Measurements from ENCODE around the gene GRM7. TPM values are rescaled to one million over a fixed set of nuclear protein-coding genes. Genes with fewer than 3 reads are reported as not detected.

GRM7 gene
- total RNA-seq, 1 experiment from 2014 or later = not detected

DNA sequence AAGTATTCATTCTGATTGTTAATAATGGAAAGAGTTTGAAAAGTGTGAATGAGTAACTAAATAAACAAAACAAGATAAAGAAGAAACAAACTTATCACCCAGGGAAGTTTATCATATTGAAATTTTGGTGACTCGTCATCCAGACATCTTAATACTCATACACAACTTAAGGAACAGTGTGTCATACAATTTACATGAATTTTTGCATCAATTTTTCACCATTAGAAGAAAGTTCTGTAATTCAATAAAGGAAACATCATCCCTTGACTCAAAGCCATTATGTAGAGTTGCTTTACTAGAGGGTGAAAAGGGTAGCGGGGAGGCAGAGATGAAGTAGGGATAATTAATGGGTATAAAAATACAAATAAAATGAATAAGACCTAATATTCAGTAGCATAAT, 536.2 kb downstream of the GRM7 start:
- no peaks in the 10 kb centered on the region for H3K27me3 ChIP-seq (replicated peaks)
- no peak for DNase-seq (ENCODE audit: low read depth in 1 of 2, low spot score in 2 of 2)
- no peaks in the 10 kb centered on the region for H3K4me1 ChIP-seq (replicated peaks)
- H3K9me3 ChIP-seq (replicated peaks) = no peaks in the 10 kb centered on the region
- no peaks in the 10 kb centered on the region for H3K36me3 ChIP-seq
- no peak overlapping the region for H3K27ac ChIP-seq
- no peak overlapping the region for H3K4me3 ChIP-seq

DNA sequence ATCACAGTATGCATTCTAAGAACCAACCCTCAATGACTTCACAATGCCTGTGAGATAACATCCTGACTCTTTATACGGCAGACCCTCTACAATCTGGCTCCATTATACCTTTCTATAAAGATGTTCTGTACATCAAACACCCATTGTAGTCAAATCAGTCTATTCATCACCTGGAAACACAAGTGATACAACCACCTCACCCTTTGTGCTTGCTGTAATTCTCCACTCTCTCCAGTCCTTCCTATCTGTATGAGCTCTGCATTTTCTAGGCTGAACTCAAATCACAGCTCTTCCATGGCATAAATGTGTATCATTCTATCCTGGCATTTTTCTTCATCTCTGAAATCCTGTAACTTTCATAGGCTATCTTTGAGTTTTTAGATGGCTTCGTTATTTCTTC, 539.4 kb downstream of the GRM7 start:
- no peaks in the 10 kb centered on the region for H3K36me3 ChIP-seq
- DNase-seq (ENCODE audit: low read depth in 1 of 2, low spot score in 2 of 2) = no peak
- no peak overlapping the region for H3K27ac ChIP-seq
- no peaks in the 10 kb centered on the region for H3K27me3 ChIP-seq (replicated peaks)
- H3K9me3 ChIP-seq (replicated peaks) = no peaks in the 10 kb centered on the region
- H3K4me3 ChIP-seq = no peak overlapping the region
- no peaks in the 10 kb centered on the region for H3K4me1 ChIP-seq (replicated peaks)

DNA sequence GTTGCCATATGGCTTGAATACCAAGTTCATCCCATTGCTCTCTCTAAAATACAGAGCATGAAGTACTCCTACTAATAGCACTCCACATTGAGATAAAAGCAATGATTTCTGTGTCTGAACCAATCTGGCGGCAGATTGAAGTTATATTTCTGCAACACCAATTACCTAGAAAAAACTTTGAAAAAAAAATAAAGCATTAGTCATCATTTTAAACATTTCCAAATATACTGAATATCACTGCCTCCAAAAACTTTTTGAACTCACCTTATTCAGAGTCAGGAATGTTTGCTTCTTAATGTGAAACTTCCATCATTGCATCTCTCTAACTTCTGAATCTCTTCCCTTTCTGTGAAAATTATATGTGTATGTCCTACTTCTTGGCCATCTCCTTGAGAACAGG, 540.5 kb downstream of the GRM7 start:
- Histone ChIP-seq H3K9me3 (replicated peaks) (no peaks in the 10 kb centered on the region), H3K4me1 (replicated peaks) (no peaks in the 10 kb centered on the region), H3K27me3 (replicated peaks) (no peaks in the 10 kb centered on the region), H3K4me3 (no peak overlapping the region), H3K36me3 (no peaks in the 10 kb centered on the region), H3K27ac (no peak overlapping the region)
- DNase-seq (ENCODE audit: low read depth in 1 of 2, low spot score in 2 of 2) = no peak

DNA sequence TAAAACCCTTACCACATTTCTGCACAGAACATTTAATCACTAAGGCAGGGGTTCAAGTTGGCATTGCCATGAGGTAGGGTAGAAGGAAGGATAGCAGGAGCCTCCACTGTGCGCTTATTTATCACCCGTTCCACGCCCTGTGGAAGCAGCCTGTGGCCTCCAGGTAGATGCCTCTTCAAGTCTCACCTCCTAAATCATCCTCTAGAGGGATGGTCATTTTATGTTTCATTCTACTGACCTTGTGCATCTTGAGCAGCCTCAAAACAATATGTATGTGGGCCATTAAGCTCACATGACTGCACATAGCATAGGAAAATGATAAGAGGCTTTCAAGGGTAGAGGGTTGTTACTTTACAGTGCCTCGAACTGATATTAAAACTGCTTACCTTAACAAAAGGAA, 546.2 kb downstream of the GRM7 start:
- H3K36me3 ChIP-seq = no peaks in the 10 kb centered on the region
- no peak overlapping the region for H3K27ac ChIP-seq
- no peaks in the 10 kb centered on the region for H3K27me3 ChIP-seq (replicated peaks)
- H3K4me3 ChIP-seq = no peak overlapping the region
- DNase-seq (ENCODE audit: low read depth in 1 of 2, low spot score in 2 of 2) = no peak
- H3K4me1 ChIP-seq (replicated peaks) = no peaks in the 10 kb centered on the region
- H3K9me3 ChIP-seq (replicated peaks) = no peaks in the 10 kb centered on the region

DNA sequence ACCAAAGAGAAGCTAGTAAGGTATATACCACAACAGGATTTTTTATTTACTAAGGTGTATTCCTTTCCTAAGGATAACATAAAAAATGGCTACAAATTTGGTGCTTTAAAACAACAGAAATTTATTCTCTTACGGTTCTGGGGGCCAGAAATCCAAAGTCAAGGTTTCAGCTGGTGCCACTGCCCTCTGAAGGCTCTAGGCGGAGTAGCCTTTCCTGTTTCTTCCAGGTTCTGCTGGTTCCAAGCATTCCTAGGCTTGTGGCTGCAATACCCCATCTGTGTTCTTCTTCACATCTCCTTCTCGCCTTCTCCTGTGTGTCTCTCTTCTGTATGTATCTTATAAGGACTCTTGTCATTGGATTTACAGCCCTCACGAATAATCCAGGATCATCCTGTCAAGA, 549.9 kb downstream of the GRM7 start:
- H3K4me1 ChIP-seq (replicated peaks) = no peaks in the 10 kb centered on the region
- no peak for DNase-seq (ENCODE audit: low read depth in 1 of 2, low spot score in 2 of 2)
- H3K27me3 ChIP-seq (replicated peaks) = no peaks in the 10 kb centered on the region
- no peaks in the 10 kb centered on the region for H3K36me3 ChIP-seq
- no peak overlapping the region for H3K4me3 ChIP-seq
- no peak overlapping the region for H3K27ac ChIP-seq
- H3K9me3 ChIP-seq (replicated peaks) = no peaks in the 10 kb centered on the region

DNA sequence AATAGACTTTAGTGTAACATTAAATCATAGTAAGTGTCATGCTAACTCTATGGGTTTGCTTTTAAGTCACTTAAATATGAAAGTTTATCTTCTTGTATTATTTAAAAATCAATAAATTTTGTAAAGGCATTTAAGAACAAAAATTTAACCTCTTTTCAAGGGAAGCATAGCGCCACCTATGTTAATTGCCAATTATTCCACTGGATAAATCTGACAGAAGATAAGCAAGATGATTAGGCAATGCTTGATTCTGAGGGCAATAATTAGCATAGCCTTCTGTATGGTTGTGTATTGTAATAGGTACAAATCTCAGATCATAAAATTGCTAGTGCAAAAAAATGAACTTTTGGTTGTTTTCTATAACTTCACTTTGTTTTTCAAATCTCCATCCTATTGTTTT, 560.1 kb downstream of the GRM7 start:
- Histone ChIP-seq H3K27me3 (replicated peaks) (no peaks in the 10 kb centered on the region), H3K9me3 (replicated peaks) (no peaks in the 10 kb centered on the region; the same call in 1 of the 2 replicates), H3K4me3 (no peak overlapping the region), H3K36me3 (no peaks in the 10 kb centered on the region), H3K4me1 (replicated peaks) (no peaks in the 10 kb centered on the region; the same call in 1 of the 2 replicates), H3K27ac (no peak overlapping the region)
- no peak for DNase-seq (ENCODE audit: low read depth in 1 of 2, low spot score in 2 of 2)

DNA sequence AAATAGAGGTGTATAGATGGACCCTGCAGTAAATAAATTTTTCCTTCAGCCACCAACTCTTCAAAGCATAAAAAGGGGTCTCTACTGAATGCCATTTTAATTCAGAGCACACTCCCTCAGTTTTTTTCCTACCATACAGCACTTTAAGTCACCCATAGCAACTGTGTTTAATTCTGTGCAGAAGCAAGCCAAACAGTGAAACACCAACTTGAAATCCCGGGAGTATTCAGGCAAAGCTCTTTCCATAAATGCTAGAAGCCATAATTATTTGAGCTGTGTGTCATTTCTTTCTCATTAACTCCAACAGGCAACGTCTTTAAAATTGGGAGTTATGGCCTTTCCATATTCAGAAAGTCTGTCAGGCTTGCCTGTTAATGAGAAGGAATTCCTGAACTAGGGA, 562.1 kb downstream of the GRM7 start:
- no peak overlapping the region for H3K27ac ChIP-seq
- no peaks in the 10 kb centered on the region for H3K27me3 ChIP-seq (replicated peaks)
- no peaks in the 10 kb centered on the region for H3K36me3 ChIP-seq
- H3K9me3 ChIP-seq (replicated peaks) = no peaks in the 10 kb centered on the region; the same call in 1 of the 2 replicates
- no peak for DNase-seq (ENCODE audit: low read depth in 1 of 2, low spot score in 2 of 2)
- no peaks in the 10 kb centered on the region; the same call in 1 of the 2 replicates for H3K4me1 ChIP-seq (replicated peaks)
- no peak overlapping the region for H3K4me3 ChIP-seq

DNA sequence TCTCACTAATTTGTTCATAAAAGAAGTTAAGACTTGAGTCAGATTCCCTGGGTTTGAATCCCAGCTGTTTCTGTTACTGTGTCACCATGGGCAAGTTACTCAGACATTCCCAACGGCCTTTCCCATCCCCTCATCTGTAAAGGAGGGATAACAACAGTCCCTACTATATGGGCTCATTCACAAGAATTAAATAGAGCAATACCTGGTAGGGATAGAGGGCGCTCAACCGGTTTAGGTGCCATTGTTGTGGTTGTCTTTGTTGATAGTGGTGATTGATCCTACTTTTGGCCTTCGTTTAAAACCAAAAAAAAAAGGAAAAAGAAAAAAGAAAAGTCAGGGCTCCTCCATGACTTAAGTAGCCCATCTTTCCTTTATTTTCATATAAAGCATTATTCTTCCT, 563.1 kb downstream of the GRM7 start:
- Histone ChIP-seq H3K36me3 (no peaks in the 10 kb centered on the region), H3K4me1 (replicated peaks) (no peaks in the 10 kb centered on the region; the same call in 1 of the 2 replicates), H3K4me3 (no peak overlapping the region), H3K27me3 (replicated peaks) (no peaks in the 10 kb centered on the region), H3K9me3 (replicated peaks) (0 out of 2 replicates have a peak, but pooled peaks cover 2% of the 10 kb centered on the region), H3K27ac (no peak overlapping the region)
- DNase-seq (ENCODE audit: low read depth in 1 of 2, low spot score in 2 of 2) = no peak

DNA sequence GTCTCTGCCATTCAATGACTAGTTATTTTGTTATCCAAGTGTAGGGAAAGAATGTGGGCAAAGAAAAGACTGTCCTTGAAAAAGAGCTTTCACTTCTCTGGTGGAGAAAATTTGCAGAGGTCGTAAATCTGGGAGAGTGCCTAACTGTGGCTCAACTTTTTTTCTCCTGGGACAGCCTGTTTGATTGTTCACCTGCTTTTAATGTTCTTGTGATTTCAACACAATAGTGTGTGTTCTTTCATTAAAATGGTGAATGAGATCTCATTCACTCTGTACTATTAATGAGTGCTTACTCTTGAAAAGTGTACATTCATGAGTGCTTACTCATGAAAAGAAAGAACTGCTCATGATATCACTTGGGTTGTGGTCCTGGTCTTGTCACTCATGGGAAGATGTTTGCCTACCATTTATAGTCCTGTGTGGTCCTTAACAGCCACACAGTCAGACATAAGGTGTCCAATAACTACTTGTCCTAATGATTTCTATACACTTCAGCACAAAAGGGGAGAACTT, 567.3 kb downstream of the GRM7 start:
- Histone ChIP-seq H3K4me3 (no peak overlapping the region), H3K27me3 (replicated peaks) (no peaks in the 10 kb centered on the region), H3K27ac (no peak overlapping the region), H3K4me1 (replicated peaks) (no peaks in the 10 kb centered on the region), H3K36me3 (no peaks in the 10 kb centered on the region), H3K9me3 (replicated peaks) (0 out of 2 replicates have a peak, but pooled peaks cover 2% of the 10 kb centered on the region)
- peak in 1 of 2 experiments; percentile 1 for DNase-seq (ENCODE audit: low read depth in 1 of 2, low spot score in 2 of 2)

DNA sequence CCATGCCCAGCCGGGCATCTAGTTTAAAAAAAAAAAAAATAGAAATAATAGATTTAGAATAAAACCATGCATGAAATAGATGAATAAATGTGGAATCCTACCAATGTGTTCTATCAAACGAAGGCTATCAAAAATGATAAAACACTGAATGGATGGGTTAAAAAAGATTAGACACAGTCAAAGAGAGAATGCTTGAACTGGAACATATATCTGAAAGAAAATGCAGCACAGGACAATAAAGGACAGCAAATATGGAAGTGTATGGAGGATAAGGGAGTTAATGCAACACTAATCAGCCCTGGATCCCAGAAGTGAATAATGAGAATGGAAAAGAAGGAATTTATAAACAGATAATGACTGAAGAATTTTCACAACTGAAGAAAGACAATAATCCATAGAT, 571.7 kb downstream of the GRM7 start:
- Histone ChIP-seq H3K9me3 (replicated peaks) (0 out of 2 replicates have a peak, but pooled peaks cover 2% of the 10 kb centered on the region), H3K4me3 (no peak overlapping the region), H3K27me3 (replicated peaks) (no peaks in the 10 kb centered on the region), H3K4me1 (replicated peaks) (no peaks in the 10 kb centered on the region), H3K27ac (no peak overlapping the region), H3K36me3 (no peaks in the 10 kb centered on the region)
- DNase-seq (ENCODE audit: low read depth in 1 of 2, low spot score in 2 of 2) = no peak

DNA sequence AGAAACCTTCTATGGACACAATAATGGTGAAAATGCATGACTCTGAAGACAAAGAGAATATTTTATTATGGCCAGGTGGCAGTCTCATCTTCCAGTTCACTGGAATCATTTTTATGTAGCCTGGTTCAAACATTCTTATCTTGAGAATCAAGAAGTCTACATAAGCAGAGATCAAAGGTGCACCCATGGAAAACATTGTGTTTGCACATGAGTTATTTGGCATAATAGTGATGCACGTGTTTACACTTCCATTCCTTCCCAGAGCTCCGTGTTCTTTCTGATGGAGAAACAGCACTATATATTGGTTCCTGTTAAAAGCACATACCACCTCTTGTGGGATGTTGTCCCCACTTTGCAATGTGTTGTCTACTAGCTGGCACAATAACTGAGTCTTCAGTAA, 572.2 kb downstream of the GRM7 start:
- Histone ChIP-seq H3K27me3 (replicated peaks) (no peaks in the 10 kb centered on the region), H3K4me1 (replicated peaks) (no peaks in the 10 kb centered on the region), H3K9me3 (replicated peaks) (0 out of 2 replicates have a peak, but pooled peaks cover 2% of the 10 kb centered on the region), H3K27ac (no peak overlapping the region), H3K36me3 (no peaks in the 10 kb centered on the region), H3K4me3 (no peak overlapping the region)
- DNase-seq (ENCODE audit: low read depth in 1 of 2, low spot score in 2 of 2) = no peak

DNA sequence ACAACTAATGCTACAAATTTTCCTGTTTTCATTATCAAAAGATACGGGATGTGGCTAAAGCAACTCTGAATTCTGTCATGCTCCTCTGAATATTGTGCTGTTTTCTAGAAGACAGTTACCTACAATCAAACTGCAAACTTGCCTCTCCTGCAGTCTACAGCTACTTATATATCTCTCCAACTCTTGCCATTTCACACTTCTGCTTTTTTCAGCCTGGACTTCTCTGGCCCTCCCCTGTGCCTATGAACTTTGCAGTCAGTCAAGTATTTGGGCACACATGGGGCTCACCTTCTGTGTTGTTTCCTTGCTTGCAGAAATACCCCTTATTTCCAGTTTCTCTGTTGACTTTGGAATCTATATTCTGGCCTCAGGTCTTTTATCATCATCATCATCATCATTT, 575.6 kb downstream of the GRM7 start:
- Histone ChIP-seq H3K27ac (no peak overlapping the region), H3K27me3 (replicated peaks) (no peaks in the 10 kb centered on the region), H3K4me1 (replicated peaks) (no peaks in the 10 kb centered on the region), H3K4me3 (no peak overlapping the region), H3K9me3 (replicated peaks) (no peaks in the 10 kb centered on the region; the same call in 1 of the 2 replicates), H3K36me3 (no peaks in the 10 kb centered on the region)
- DNase-seq (ENCODE audit: low read depth in 1 of 2, low spot score in 2 of 2) = no peak

DNA sequence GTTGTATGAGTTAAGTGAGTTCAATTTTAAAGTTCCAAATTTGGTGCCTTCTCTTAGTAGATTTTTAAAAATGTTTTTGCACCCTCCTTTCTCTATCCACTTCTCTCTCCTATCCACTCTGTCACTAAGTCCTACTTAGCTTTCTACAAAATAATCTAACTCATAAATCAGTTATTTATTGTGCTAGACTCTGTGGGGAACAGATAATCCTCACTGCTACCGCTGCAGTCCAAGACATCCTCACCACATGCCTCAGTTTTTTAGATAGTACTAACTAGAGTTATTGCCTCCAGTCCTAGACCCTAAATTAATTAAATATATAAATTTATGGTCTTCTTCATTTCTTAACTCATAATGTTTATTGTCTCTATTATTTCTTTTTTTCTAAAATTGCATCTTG, 576.3 kb downstream of the GRM7 start:
- DNase-seq (ENCODE audit: low read depth in 1 of 2, low spot score in 2 of 2) = no peak
- H3K4me3 ChIP-seq = no peak overlapping the region
- H3K9me3 ChIP-seq (replicated peaks) = no peaks in the 10 kb centered on the region; the same call in 1 of the 2 replicates
- H3K4me1 ChIP-seq (replicated peaks) = no peaks in the 10 kb centered on the region
- H3K27me3 ChIP-seq (replicated peaks) = no peaks in the 10 kb centered on the region
- H3K36me3 ChIP-seq = no peaks in the 10 kb centered on the region
- H3K27ac ChIP-seq = no peak overlapping the region

DNA sequence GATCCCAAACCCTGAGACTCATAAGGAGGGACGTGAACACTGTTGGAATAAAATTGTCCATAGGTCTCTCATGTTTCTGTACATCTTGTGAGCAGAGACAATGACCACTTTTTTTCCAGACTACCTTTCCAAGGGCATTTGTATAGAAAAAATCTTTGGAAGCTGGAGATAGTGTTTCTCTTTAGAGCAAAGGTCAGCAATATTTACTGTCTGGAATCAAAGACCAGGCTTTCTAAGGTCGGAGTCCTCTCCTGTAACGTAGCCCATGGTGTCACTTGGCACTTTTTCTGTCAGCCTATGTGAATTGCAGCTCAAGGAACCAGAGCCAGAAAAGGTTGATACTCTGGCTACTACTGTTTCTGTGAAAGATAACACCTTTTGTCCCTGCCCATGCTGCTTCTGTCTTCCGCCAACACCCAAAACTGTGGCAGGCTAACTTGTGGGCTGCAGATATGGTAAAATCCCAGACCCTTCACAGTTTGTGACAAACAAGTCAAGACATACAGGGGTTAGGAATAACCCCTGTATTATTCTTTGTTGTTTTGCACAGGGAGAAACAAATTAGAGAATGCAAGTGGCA, 578.3 kb downstream of the GRM7 start:
- no peak overlapping the region for H3K27ac ChIP-seq
- H3K36me3 ChIP-seq = no peaks in the 10 kb centered on the region
- no peaks in the 10 kb centered on the region for H3K27me3 ChIP-seq (replicated peaks)
- H3K4me3 ChIP-seq = no peak overlapping the region
- no peaks in the 10 kb centered on the region for H3K4me1 ChIP-seq (replicated peaks)
- H3K9me3 ChIP-seq (replicated peaks) = no peaks in the 10 kb centered on the region; the same call in 1 of the 2 replicates
- DNase-seq (ENCODE audit: low read depth in 1 of 2, low spot score in 2 of 2) = no peak

DNA sequence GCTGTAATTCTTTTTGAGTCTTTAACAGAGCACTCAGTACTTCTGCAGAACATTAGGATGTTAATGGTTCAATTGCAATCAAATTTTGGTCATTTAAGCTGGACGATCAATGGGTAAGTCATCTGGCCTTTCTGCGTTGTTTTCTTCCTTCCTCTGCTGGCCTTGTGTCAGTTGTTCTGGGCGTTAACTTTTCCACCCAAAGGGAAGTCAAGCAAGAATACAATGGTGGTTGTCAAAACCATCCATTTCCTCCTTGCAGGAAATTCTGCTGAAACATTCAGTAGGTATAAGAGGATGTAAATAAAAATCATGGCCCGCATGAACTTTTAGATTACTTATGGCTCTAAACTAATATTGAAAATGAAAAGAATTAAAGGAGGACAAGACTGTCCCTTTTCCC, 584.0 kb downstream of the GRM7 start:
- DNase-seq (ENCODE audit: low read depth in 1 of 2, low spot score in 2 of 2) = no peak
- H3K4me3 ChIP-seq = no peak overlapping the region
- H3K36me3 ChIP-seq = no peaks in the 10 kb centered on the region
- no peaks in the 10 kb centered on the region for H3K4me1 ChIP-seq (replicated peaks)
- no peaks in the 10 kb centered on the region for H3K27me3 ChIP-seq (replicated peaks)
- H3K9me3 ChIP-seq (replicated peaks) = no peaks in the 10 kb centered on the region; the same call in 1 of the 2 replicates
- H3K27ac ChIP-seq = no peak overlapping the region

Data from SJSA1 (cell line).